ENCODE results near the gene FBXO21.
"Not testable (repeated sequence)": the region's sequence is repeated elsewhere in the genome, so short reads cannot be mapped to it uniquely, and the experiment has no call there.

GRCh38 chr12:117196334-117196733, 6.1 kb upstream of the FBXO21 start:
- TF ChIP-seq CTCF, POLR2A (IDR thresholded peaks at IDR 0.05): not testable (repeated sequence)
